GM12873 (cell line): Measurements from ENCODE around the gene ZCCHC14.

Experiments
- TF ChIP-seq, protein P1 (sequence below): IDR thresholded peaks from 2 replicates; pipeline ENCODE4 v1.5.1; 2012; ENCODE audit warnings: low read depth, mild to moderate bottlenecking, moderate library complexity, low read length, control low read depth; ENCODE audit not compliant: insufficient read depth; ENCODE audit errors: missing control alignments

Gene ZCCHC14

GRCh38 chr16:87492721-87493607 is at the start of gene ZCCHC14:
TSS of gene ZCCHC14 (minus strand) at chr16:87493024. CDS start at chr16:87492238, 786 bp downstream.
- TF ChIP-seq, protein P1, sequence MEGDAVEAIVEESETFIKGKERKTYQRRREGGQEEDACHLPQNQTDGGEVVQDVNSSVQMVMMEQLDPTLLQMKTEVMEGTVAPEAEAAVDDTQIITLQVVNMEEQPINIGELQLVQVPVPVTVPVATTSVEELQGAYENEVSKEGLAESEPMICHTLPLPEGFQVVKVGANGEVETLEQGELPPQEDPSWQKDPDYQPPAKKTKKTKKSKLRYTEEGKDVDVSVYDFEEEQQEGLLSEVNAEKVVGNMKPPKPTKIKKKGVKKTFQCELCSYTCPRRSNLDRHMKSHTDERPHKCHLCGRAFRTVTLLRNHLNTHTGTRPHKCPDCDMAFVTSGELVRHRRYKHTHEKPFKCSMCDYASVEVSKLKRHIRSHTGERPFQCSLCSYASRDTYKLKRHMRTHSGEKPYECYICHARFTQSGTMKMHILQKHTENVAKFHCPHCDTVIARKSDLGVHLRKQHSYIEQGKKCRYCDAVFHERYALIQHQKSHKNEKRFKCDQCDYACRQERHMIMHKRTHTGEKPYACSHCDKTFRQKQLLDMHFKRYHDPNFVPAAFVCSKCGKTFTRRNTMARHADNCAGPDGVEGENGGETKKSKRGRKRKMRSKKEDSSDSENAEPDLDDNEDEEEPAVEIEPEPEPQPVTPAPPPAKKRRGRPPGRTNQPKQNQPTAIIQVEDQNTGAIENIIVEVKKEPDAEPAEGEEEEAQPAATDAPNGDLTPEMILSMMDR = no peak

DNA sequence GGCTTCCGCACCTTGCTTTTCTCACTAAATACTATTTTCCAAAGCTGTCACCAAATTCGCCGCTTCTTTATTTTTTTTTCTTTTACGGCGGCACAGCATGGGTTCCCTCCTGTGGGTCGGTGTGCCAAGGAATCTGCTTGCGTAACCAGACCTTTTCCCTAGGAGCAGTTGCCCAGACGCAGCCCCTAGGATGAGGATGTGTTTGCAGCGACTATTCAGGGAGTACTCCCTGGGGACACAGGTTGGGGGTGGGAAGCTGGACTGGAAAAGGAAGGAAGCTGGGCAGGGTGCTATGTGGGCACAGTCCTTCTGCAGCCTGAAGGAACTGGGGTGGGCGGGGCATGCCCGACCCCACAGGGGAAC is 49.0 kb upstream of the ZCCHC14 start:
- TF ChIP-seq, protein P1 = no peak

DNA sequence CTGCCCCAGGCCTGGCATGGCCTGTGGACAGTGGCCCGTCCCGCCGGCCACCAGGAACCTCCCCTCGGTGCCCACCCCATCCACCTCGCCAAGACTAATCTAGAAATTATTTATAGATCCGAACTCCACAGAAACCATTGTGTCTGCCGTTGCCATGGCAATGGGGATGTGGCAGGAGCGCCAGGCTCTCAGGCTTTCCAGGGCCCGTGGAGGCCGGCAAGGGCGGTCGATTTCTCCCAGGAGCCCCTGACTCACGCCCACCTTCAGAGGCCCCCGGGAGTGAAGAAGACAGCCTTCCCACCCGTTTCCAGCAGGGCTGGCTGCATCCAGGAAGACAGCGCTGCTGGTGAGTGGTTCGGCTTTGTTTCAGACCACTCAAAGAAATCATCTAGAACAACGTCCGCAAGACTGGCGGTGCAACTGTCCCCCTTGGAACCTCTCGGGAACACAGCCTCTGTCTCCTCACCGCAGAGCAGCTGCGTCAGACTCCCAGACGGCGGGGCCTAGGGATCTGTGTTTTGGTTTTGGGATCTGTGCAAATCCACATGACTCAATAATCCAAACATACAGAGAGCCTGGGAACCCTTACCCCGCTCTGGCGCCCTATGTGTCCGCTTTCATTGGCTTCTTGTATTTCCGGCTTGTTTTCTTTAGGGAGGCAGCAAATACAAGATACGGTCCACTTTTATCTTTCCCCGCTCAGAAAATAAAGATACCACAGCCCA is 48.5 kb upstream of the ZCCHC14 start:
- TF ChIP-seq, protein P1 = no peak

- TF ChIP-seq, protein P1 = no peak
Measured at GRCh38 chr16:87540897-87541146, 48.0 kb upstream of the ZCCHC14 start.

DNA sequence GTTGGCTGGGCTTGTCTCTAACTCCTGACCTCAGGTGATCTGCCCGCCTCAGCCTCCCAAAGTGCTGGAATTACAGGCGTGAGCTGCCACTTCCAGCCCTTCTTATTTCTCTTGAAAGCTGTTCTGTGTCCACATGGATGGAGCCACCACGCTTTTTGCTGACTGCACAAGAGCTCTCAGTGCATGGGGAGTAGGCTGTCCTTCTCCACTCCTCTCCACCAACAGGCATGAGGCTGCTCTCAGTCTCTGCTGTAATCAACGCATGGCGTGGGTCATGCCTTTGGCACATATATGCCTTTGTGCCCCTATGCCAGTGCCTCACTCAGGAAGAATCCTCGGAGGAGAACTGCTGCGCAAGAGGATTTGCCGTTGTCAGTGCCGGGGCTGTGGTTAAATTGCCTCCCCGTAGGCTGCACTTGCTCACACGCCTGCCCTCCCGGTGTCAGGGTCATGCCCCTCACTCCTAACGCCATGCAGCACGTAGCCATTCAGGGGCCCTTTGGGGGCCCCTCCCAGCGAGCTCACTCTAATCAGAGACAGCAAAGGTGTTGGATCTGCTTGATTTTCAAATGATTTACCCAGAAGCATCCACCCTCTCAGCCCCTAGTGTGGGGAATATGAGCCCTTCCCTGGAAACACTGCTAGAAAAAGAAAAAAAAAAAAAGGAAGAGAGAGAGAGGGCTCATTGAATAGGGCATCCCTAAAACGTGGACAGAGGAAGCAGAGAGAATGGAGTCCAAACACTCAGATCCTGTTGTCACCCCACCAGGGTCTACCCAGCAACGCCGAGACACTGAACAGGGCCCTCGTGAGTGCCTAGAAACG is 47.5 kb upstream of the ZCCHC14 start:
- TF ChIP-seq, protein P1 = no peak

GRCh38 chr16:87539113-87539512 is 46.3 kb upstream of the ZCCHC14 start:
- TF ChIP-seq, protein P1 = no peak

- TF ChIP-seq, protein P1 = no peak
Measured at GRCh38 chr16:87538594-87538993, 45.8 kb upstream of the ZCCHC14 start.
